ENCODE measurements around the gene CENPP. TPM values are rescaled to one million over a fixed set of nuclear protein-coding genes. Genes with fewer than 3 reads are reported as not detected.
A peak's percentile ranks its signal among the peaks of the same experiment; 100 is the strongest.

Gene CENPP
- total RNA-seq, 4 donors from 2014 or later = 0.88 to 12.0 (median 4.3) TPM

DNA sequence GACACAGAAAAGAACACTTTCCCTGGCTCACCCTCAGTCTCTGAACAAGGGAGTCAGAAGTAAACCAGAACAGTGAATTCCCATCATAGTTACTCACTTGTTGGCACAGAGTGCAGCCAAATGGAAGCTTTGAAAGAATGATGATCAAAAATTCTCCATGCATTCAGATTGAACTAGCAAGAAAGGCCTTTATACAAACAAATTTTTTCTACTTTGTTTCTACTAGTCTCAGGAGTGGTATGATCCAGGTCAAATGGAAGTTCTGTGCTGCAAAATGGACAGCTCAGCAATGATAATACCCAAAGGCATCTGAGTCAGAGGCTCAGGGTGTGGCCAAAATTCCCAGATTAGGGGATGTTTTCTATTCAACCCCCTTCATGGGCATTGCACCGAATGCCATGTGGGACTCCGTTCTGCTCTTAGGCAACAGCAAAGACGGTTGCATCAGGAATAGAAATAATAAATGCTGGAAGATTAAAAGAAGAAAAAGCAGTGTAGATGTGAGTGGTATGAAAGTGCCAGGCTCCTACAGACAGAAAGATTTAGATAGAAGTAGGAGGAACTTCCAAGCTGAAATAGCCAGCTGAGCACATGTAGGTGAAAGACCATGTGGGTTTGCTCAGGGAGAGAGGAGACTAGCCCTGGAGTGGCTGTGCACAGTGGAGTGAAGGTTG is 180.6 kb downstream of the CENPP start:
- intact Hi-C loops (cut with DNase I; ENCODE audit: low total_unique reads) = no loop called here
- peak; percentile 56 to 58 for DNase-seq
- Histone ChIP-seq H3K27ac (peak overlapping the region; percentile 72 to 90), H3K27me3 (no peaks in the 10 kb centered on the region), H3K9me3 (no peaks in the 10 kb centered on the region), H3K4me3 (no peak overlapping the region), H3K4me1 (peaks cover 3 to 8% of the 10 kb centered on the region in 2 donors), H3K36me3 (no peaks in the 10 kb centered on the region)
- TF ChIP-seq POLR2A (IDR thresholded peaks at IDR 0.05) = no peak
- TF ChIP-seq, protein P1, sequence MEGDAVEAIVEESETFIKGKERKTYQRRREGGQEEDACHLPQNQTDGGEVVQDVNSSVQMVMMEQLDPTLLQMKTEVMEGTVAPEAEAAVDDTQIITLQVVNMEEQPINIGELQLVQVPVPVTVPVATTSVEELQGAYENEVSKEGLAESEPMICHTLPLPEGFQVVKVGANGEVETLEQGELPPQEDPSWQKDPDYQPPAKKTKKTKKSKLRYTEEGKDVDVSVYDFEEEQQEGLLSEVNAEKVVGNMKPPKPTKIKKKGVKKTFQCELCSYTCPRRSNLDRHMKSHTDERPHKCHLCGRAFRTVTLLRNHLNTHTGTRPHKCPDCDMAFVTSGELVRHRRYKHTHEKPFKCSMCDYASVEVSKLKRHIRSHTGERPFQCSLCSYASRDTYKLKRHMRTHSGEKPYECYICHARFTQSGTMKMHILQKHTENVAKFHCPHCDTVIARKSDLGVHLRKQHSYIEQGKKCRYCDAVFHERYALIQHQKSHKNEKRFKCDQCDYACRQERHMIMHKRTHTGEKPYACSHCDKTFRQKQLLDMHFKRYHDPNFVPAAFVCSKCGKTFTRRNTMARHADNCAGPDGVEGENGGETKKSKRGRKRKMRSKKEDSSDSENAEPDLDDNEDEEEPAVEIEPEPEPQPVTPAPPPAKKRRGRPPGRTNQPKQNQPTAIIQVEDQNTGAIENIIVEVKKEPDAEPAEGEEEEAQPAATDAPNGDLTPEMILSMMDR (IDR thresholded peaks at IDR 0.05) = no peak

GRCh38 chr9:92507005-92507404 is 181.3 kb downstream of the CENPP start:
- no peaks in the 10 kb centered on the region for H3K9me3 ChIP-seq
- TF ChIP-seq, protein P1 (IDR thresholded peaks at IDR 0.05) = peak in 1 of 4 experiments; percentile 11
- no peak for TF ChIP-seq POLR2A (IDR thresholded peaks at IDR 0.05)
- no peaks in the 10 kb centered on the region for H3K27me3 ChIP-seq
- H3K4me1 ChIP-seq = peaks cover 3 to 8% of the 10 kb centered on the region in 2 donors
- intact Hi-C loops (cut with DNase I; ENCODE audit: low total_unique reads) = no loop called here
- H3K36me3 ChIP-seq = no peaks in the 10 kb centered on the region
- no peak for DNase-seq
- no peak overlapping the region for H3K4me3 ChIP-seq
- H3K27ac ChIP-seq = peak overlapping the region; percentile 72 to 90

- H3K4me1 ChIP-seq = peaks cover 3 to 8% of the 10 kb centered on the region in 2 donors
- TF ChIP-seq, protein P1 (IDR thresholded peaks at IDR 0.05) = no peak
- no peak for TF ChIP-seq POLR2A (IDR thresholded peaks at IDR 0.05)
- no peaks in the 10 kb centered on the region for H3K27me3 ChIP-seq
- DNase-seq = no peak
- intact Hi-C loops (cut with DNase I; ENCODE audit: low total_unique reads) = no loop called here
- no peaks in the 10 kb centered on the region for H3K9me3 ChIP-seq
- no peak overlapping the region for H3K4me3 ChIP-seq
- H3K27ac ChIP-seq = peak overlapping the region; percentile 72 to 90
- no peaks in the 10 kb centered on the region for H3K36me3 ChIP-seq
These were observed 181.7 kb downstream of the CENPP start for GRCh38 chr9:92507496-92507895.

- peak; percentile 29 to 42 for DNase-seq
- intact Hi-C loops (cut with DNase I; ENCODE audit: low total_unique reads) = no loop called here
- peaks cover 3 to 8% of the 10 kb centered on the region in 2 donors for H3K4me1 ChIP-seq
- no peaks in the 10 kb centered on the region for H3K27me3 ChIP-seq
- H3K4me3 ChIP-seq = no peak overlapping the region
- no peaks in the 10 kb centered on the region for H3K9me3 ChIP-seq
- H3K27ac ChIP-seq = peak overlapping the region; percentile 72 to 90
- TF ChIP-seq, protein P1 (IDR thresholded peaks at IDR 0.05) = peak in 2 of 4 experiments; percentile 14 to 20
- TF ChIP-seq POLR2A (IDR thresholded peaks at IDR 0.05) = no peak
- H3K36me3 ChIP-seq = no peaks in the 10 kb centered on the region
These were observed 182.5 kb downstream of the CENPP start for GRCh38 chr9:92508018-92508820.

DNA sequence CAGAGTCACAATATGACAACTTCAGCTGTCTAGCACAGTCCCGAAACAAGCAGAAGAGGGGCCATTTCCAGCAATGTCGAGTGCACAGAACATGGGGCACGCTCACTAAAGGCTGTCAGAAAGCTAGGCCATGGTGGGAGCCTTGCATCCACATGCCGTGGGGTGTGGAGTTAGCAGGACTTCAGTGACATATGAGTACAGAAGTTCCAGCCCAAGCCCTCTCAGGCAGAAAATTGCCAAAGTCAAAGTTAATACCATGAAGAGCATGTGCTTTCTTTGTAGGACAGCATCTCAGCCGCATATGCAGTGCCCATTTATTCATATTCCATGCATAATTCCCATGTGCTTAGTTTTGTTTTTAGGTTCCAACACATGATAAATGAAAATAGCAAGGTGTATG is 183.3 kb downstream of the CENPP start:
- DNase-seq = no peak
- no peaks in the 10 kb centered on the region for H3K36me3 ChIP-seq
- TF ChIP-seq POLR2A (IDR thresholded peaks at IDR 0.05) = no peak
- TF ChIP-seq, protein P1 (IDR thresholded peaks at IDR 0.05) = no peak
- intact Hi-C loops (cut with DNase I; ENCODE audit: low total_unique reads) = no loop called here
- no peaks in the 10 kb centered on the region for H3K27me3 ChIP-seq
- peak overlapping the region in 1 of 2 donors; percentile 90 for H3K27ac ChIP-seq
- peaks cover 3 to 8% of the 10 kb centered on the region in 2 donors for H3K4me1 ChIP-seq
- no peak overlapping the region for H3K4me3 ChIP-seq
- no peaks in the 10 kb centered on the region for H3K9me3 ChIP-seq
